HFF-Myc (cell line): ENCODE results near the gene BABAM2.

ENCODE experiments used
- DNase-seq: peaks from one replicate; pipeline ENCODE4 v3.0.0-alpha.2; 2011; ENCODE audit warnings: low read depth; ENCODE audit errors: extremely low read depth
- H3K4me3 ChIP-seq: replicated peaks from 2 replicates; pipeline ENCODE4 v1.5.1; 2011; ENCODE audit warnings: low read depth, mild to moderate bottlenecking, control low read depth, low read length
- CTCF ChIP-seq: IDR thresholded peaks from 2 replicates; pipeline ENCODE4 v1.5.1; 2012; ENCODE audit warnings: mild to moderate bottlenecking, low read depth, low read length, control low read depth; ENCODE audit errors: missing control alignments

The BABAM2 gene

GRCh38 chr2:28209864-28210263 is 319.3 kb downstream of the BABAM2 start:
- no peak for DNase-seq
- TF ChIP-seq CTCF = no peak
- H3K4me3 ChIP-seq = no peak overlapping the region

GRCh38 chr2:28210535-28210934 is 320.0 kb downstream of the BABAM2 start:
- H3K4me3 ChIP-seq = no peak overlapping the region
- no peak for DNase-seq
- TF ChIP-seq CTCF = no peak

DNA sequence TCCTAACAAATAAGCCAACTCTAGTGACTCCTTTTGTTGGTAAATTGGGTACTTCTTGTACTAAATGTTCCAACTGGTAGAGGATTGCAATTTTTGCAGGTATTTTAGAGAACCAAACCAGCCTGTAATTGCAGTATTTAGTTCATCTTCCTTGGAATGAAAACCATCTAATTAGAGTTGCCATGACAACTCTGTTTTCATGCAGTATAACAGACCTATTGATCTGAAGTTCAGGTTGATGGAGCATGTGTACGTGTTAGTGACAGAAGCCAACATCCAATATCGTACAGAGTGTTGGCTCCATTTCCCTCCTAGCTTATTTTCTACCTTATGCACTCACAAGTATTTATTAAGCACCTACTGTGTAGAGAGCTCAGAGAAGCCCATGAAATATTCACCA is 325.8 kb downstream of the BABAM2 start:
- no peak overlapping the region for H3K4me3 ChIP-seq
- DNase-seq = no peak
- TF ChIP-seq CTCF = no peak

DNA sequence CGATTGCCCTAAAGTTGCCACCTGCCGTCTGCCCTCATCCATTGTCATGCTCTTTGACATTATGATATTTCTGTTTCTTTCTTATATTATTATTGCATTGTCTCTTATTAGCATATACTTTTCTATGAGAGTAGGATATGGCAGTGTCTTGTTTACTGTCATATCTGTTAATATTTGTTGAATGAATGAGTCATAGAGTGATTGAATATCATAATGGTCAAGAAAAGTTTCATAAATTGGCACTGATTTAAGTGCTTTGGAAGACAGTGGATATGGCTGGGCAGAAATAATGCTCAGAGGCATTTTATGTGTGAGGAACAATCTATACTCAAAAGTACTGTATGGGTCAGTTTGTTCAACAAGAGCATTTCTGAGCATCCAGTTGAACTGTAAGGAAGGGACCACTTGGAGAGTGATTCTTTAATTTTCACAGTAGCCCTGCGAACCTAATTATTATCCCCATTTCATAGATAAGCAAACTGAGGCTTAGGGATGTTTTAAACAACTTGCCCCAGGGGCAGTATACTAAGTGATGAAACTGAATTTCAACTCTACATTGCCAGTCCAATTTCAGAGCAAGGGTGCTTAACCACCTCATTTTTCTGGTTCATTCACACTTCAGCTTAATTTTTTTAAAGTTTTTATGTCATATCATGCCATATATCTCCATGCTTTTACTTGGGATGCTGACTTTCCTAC is 326.7 kb downstream of the BABAM2 start:
- TF ChIP-seq CTCF = no peak
- H3K4me3 ChIP-seq = no peak overlapping the region
- no peak for DNase-seq

GRCh38 chr2:28219138-28219537 is 328.6 kb downstream of the BABAM2 start:
- no peak overlapping the region for H3K4me3 ChIP-seq
- no peak for DNase-seq
- no peak for TF ChIP-seq CTCF

DNA sequence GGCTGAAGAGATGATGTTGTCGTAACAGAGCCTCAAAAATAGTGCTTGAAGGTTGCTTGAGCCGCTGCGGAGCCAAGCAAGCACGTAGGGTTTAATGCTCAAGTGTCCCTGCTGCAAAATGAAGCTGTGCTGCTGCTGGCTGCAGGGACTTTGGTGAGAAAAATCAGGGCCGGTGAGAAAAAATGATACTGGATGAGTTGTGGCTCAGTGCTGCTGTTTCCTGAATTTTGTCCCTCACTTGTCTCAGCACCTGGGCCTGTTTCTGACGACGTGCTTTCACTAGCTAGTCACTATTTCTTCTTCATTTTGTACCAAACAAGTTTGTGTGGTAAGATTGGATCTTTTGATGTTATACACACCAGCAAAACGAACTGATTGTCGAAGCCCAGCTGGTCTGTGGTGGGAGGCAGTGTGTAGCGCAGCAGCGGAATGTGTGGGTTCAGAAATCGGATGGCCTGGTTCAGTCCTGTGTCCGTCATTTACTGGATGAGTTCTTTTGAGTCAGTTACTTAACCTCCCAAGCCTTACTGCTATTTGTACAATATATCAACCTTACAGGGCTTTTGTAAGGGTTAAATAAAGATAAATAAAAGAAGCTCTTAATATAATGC is 329.3 kb downstream of the BABAM2 start:
- H3K4me3 ChIP-seq = no peak overlapping the region
- DNase-seq = no peak
- TF ChIP-seq CTCF = no peak
